Right lobe of liver (tissue), 6 donors: ENCODE data around the gene LCA5L. TPM values are rescaled to one million over a fixed set of nuclear protein-coding genes. Genes with fewer than 3 reads are reported as not detected.

ENCODE experiments used
- ATAC-seq, 4 donors: fragments of 200-7000 bp; cut with Tn5 transposase; one replicate each; pipeline ENCODE4 v1.9.1; 2020; ENCODE audit warnings: mild to moderate bottlenecking in 4 of 4, moderate library complexity in 4 of 4
- DNase-seq, 3 donors: peaks; one replicate each; pipeline ENCODE4 v3.0.0-alpha.2; 2020
- H3K27ac ChIP-seq, 3 donors: fragments of 200-600 bp; one replicate each; pipeline ENCODE4 v1.8.0; 2022
- H3K27me3 ChIP-seq, 2 donors: fragments of 200-600 bp; one replicate each; pipeline ENCODE4 v1.8.0; 2022
- H3K36me3 ChIP-seq, 4 donors: fragments of 200-600 bp; sonication (generic) in 1 of 4; one replicate each; pipeline versions ENCODE4 v1.5.1 to v1.8.0; 2017 to 2022; ENCODE audit warnings: control low read depth in 1 of 4
- H3K4me1 ChIP-seq, 4 donors: fragments of 200-600 bp; sonication (generic) in 1 of 4; one replicate each; pipeline versions ENCODE4 v1.5.1 to v1.8.0; 2017 to 2022; ENCODE audit warnings: control low read depth in 1 of 4
- H3K4me3 ChIP-seq, 3 donors: fragments of 200-600 bp; one replicate each; pipeline ENCODE4 v1.8.0; 2022
- H3K9me3 ChIP-seq, 4 donors: fragments of 200-600 bp; sonication (generic) in 1 of 4; one replicate each; pipeline versions ENCODE4 v1.5.1 to v1.8.0; 2017 to 2022; ENCODE audit warnings: control low read depth in 1 of 4
- POLR2A ChIP-seq: fragments of 450-650 bp; IDR thresholded peaks from one replicate; pipeline ENCODE4 v1.6.1; 2017; ENCODE audit warnings: antibody characterized with exemption, mild to moderate bottlenecking
- WGBS: methylation state at CpG from one replicate; pipeline ENCODE4 v1.1.6; 2018; ENCODE audit warnings: low coverage, low lambda C conversion rate; ENCODE audit not compliant: insufficient coverage; ENCODE audit errors: missing lambda C conversion rate; 5-methylcytosine and 5-hydroxymethylcytosine counted together
- intact Hi-C, 2 donors: fragments of 100-400 bp; cut with DNase I; formaldehyde crosslinking; loops; one replicate each; pipeline versions ENCODE4 v1.11.2 to v1.14.1; 2022
- total RNA-seq, 6 experiments: library from RNA; depleted of rRNA in 2 of 6; stranded (reverse); fragments of >200 nt in 2 of 6; fragmentation: NEBNext Ultra II Directional in 3 of 6; extraction: Animal tissue kit (Norgen Biotek cat#: 25700) in 3 of 6; gene quantifications; one replicate each; pipeline versions ENCODE4 v1.1.0 to v1.2.4, GENCODE V29; 2016 to 2023
- TF ChIP-seq, protein P1 (sequence below), 4 donors: fragments of 200-600 bp in 3 of 4; fragments of 450-650 bp in 1 of 4; IDR thresholded peaks; one replicate each; pipeline versions ENCODE4 v1.5.1 to v1.8.0; 2016 to 2022; ENCODE audit warnings: antibody characterized with exemption in 4 of 4, mild to moderate bottlenecking in 2 of 4
- donor health status: DM: no; HTN: yes; CAD: no.
- donor health status: DM: no; HTN: no; CAD: no.
- donor health status: DM: no; HTN: no; CAD: no.
- donor health status: DM: no; HTN: yes; CAD: no.
- donor health status: DM: no; HTN: yes; CAD: no.

The LCA5L gene
- total RNA-seq, 6 experiments from 2014 or later: 0.54 to 2.8 (median 1.1) TPM

DNA sequence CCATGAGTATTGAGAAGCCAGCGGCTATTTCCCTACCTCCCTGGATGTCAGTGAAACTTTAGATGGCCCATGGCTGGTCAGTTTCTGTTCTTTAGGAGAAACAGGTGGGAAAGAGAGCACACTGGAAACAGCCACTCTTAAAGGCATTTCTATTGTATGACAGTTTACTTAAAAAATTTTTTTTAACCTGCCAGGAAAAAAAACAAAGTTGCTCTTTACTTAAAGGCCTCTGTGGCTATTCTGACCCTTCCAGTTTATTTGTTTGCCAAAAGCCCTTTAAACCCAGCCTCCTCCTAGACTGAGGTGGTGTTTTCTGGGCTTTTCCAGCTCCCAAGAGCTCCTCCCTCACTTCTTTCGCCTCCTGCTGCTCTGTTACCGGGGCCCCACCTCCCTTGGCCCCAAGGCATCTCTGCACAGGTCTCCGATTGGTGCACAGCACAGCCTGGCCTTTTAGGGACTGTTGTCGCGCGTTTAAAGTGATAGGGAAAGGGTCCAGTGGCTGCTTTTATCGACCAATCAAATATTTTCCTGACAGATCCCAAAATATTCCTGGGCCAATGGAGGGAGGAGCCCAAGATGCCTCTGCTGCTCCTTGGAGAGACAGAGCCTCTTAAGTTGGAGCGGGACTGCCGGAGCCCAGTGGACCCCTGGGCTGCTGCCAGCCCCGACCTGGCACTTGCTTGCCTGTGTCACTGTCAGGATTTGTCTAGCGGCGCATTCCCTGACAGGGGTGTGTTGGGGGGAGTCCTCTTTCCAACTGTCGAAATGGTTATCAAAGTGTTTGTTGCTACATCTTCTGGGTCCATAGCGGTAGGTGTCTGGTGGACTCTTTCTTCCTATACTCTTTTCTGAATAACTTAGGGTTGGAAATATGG, 6.0 kb upstream of the LCA5L start, which contains the start of gene SH3BGR:
TSS of gene SH3BGR (plus strand) at position 639 of the 875 bp plus-strand sequence. CDS start at position 766, 127 bp downstream.
- ATAC-seq: peak; percentile 20 to 94 (median 66)
- Histone ChIP-seq H3K9me3 (no peaks in the 10 kb centered on the region), H3K27me3 (no peaks in the 10 kb centered on the region), H3K4me1 (peaks cover 0 to under 1% (median 0%) of the 10 kb centered on the region in 4 donors), H3K27ac (peak within 1 kb of the TSS in 2 of 3 donors; percentile 61 to 72), H3K36me3 (no peaks in the 10 kb centered on the region), H3K4me3 (peak within 1 kb of the TSS in 2 of 3 donors; percentile 18 to 27)
- intact Hi-C loops: no loop called here
- peak in 2 of 3 donors; percentile 56 to 69 for DNase-seq
- TF ChIP-seq, protein P1, sequence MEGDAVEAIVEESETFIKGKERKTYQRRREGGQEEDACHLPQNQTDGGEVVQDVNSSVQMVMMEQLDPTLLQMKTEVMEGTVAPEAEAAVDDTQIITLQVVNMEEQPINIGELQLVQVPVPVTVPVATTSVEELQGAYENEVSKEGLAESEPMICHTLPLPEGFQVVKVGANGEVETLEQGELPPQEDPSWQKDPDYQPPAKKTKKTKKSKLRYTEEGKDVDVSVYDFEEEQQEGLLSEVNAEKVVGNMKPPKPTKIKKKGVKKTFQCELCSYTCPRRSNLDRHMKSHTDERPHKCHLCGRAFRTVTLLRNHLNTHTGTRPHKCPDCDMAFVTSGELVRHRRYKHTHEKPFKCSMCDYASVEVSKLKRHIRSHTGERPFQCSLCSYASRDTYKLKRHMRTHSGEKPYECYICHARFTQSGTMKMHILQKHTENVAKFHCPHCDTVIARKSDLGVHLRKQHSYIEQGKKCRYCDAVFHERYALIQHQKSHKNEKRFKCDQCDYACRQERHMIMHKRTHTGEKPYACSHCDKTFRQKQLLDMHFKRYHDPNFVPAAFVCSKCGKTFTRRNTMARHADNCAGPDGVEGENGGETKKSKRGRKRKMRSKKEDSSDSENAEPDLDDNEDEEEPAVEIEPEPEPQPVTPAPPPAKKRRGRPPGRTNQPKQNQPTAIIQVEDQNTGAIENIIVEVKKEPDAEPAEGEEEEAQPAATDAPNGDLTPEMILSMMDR (IDR thresholded peaks at IDR 0.05): no peak
- no peak for TF ChIP-seq POLR2A
- 80% methylated on average over 10 of the region's 15 CpGs for WGBS

DNA sequence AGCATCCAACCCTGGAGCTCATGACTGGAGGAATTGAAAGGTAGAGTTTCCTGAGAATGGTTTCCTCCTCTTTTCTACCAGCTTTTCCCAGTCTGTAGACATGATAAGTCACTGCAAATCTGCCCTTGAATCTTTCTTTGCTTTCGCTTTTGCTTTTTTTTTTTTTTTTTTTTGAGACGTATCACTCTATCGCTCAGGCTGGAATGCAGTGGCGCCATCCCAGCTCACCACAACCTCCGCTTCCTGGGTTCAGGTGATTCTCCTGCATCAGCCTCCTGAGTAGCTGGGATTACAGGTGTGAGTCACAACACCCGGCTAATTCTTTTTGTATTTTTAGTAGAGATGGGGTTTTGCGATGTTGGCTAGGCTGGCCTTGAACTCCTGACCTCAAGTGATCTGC, 1.7 kb upstream of the LCA5L start:
- Histone ChIP-seq H3K9me3 (no peaks in the 10 kb centered on the region), H3K36me3 (no peaks in the 10 kb centered on the region), H3K4me1 (peaks cover 0 to 7% (median 3%) of the 10 kb centered on the region in 4 donors), H3K27me3 (no peaks in the 10 kb centered on the region), H3K4me3 (no peak overlapping the region), H3K27ac (no peak overlapping the region)
- DNase-seq (no peak), ATAC-seq (no peak)
- intact Hi-C loops: no loop called here
- TF ChIP-seq, protein P1 (IDR thresholded peaks at IDR 0.05): no peak
- no peak for TF ChIP-seq POLR2A
- WGBS: 97% methylated on average over 7 of the region's 7 CpGs

DNA sequence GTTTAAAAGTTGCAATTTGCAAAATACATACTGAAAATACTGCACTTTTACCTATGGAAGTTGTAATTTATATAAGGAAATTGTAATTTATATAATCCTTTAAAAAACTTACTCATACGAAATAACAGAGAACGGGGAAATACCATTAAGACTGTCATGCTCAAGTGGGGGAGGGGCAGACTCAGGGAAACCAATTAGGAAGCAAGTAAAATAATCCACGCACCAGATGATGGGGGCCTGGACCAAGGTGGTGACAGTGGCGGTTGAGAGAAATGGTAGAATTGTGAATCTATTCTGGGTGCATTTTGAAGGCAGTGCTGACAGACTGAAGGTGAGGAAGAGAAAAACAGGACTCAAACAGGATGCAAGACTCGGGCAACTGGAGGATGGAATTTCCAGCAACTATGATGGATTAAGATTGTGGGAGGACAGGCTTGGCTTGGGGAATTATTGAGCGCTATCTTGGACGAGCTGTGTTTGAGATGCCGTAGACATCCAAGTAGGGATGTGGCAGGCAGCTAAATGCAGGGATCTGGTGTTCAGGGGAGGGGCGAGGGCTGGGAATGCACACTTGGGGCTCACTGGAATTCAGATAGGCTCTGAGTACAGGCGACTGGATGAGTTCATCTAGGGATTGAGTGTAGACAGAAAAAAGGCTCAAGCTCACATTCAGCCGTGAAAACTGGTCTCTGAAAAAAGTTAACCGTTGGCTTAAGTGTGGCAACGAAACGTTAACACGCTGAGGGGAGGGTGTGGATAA, 977 bp downstream of the LCA5L start:
- Histone ChIP-seq H3K27me3 (no peaks in the 10 kb centered on the region), H3K4me3 (peak overlapping the region; percentile 72 to 92 (median 88)), H3K4me1 (peaks cover 0 to 7% (median 3%) of the 10 kb centered on the region in 4 donors), H3K9me3 (no peaks in the 10 kb centered on the region), H3K27ac (peak overlapping the region in 1 of 3 donors; percentile 87), H3K36me3 (no peaks in the 10 kb centered on the region)
- WGBS: 18% methylated on average over 14 of the region's 15 CpGs
- DNase-seq (no peak), ATAC-seq (peak in 2 of 4 donors; percentile 2 to 5)
- intact Hi-C loops: no loop called here
- TF ChIP-seq POLR2A: no peak
- TF ChIP-seq, protein P1 (IDR thresholded peaks at IDR 0.05): no peak

DNA sequence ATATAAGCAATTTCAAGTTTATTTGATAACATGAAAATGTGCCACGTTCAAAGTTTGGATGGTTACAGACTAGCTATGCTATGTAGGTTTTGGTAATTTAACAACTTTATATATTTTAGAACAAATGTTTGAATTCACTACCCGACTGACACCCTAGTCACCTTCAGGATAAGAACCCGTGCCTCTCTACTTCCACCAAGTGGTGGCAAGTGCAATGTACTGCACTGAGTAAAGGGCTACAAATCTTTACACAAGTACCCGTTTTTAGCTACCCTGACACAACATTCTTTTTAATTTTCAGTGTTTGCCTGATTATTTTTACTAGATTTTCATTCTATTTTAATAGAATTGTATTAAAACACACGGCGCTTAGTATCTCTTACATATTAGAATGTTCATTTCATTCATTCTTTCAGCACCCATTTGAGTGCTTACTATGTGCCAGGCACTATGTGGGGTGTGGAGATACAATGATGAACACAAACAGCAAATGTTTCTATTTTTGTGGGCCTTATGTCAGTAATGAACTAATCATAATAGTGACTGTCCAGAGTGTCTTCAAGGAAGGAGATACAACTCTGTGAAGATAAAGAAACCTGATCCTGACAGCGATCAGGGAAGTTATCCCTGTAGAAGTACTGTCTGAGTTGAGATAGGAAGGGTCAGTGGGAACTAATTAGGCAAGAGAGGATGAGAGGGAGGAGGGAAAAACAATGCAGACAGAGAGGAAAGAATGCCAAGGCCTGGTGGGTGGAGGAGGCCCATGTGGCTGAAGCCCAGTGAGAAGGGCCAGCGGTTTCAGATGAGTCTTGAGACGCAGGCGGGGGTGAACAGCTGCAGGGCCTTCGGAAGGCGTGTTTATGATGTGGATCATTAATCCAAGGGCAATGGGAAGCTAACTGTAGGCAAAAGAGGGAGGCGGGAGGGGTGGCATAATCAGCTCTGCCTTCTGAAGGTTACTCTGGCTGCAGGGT, 3.8 kb downstream of the LCA5L start:
- no peak for DNase-seq
- peak in 3 of 4 donors; percentile 31 to 47 (median 39) for ATAC-seq

More for the DNA sequence above, 3.8 kb downstream of the LCA5L start:
- Histone ChIP-seq H3K4me1 (peaks cover 0 to 7% (median 3%) of the 10 kb centered on the region in 4 donors), H3K4me3 (no peak overlapping the region), H3K36me3 (no peaks in the 10 kb centered on the region), H3K9me3 (no peaks in the 10 kb centered on the region), H3K27ac (no peak overlapping the region), H3K27me3 (no peaks in the 10 kb centered on the region)
- WGBS: 51% methylated on average over 13 of the region's 13 CpGs
- TF ChIP-seq, protein P1 (IDR thresholded peaks at IDR 0.05): peak; percentile 58 to 84 (median 76)
- TF ChIP-seq POLR2A: no peak
- intact Hi-C loops: no loop called here
